Ramos (cell line): ENCODE measurements around the gene TUT1.
"Not testable (repeated sequence)": the region's sequence is repeated elsewhere in the genome, so short reads cannot be mapped to it uniquely, and the experiment has no call there.

Source experiments
- in situ Hi-C: fragments of 300-500 bp; cut with MboI; formaldehyde crosslinking; loops from one replicate; pipeline ENCODE4 v1.14.3; 2022; ENCODE audit warnings: low sequenced_read_pairs; ENCODE audit not compliant: unreplicated experiment

Gene TUT1

DNA sequence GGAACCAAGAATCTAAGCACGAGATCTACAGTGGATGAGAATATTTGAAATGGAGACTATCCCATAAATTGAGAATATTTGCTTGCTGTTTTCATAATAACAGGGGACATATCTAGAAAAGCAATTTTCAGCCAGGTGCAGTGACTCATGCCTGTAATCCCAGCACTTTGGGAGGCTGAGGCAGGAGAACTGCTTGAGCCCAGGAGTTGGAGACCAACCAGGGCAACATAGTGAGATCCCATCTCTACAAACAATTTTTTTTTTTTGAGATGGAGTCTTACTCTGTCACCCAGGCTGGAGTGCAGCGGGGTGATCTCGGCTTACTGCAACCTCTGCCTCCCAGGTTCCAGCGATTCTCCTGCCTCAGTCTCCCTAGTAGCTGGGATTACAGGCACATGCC lies 9.6 kb downstream of the TUT1 start:
- in situ Hi-C loops: not testable (repeated sequence)

GRCh38 chr11:62580959-62581715 lies 10.2 kb downstream of the TUT1 start:
- in situ Hi-C loops: no loop called here

- in situ Hi-C loops: no loop called here
Measured at GRCh38 chr11:62579252-62579651, 12.1 kb downstream of the TUT1 start.

DNA sequence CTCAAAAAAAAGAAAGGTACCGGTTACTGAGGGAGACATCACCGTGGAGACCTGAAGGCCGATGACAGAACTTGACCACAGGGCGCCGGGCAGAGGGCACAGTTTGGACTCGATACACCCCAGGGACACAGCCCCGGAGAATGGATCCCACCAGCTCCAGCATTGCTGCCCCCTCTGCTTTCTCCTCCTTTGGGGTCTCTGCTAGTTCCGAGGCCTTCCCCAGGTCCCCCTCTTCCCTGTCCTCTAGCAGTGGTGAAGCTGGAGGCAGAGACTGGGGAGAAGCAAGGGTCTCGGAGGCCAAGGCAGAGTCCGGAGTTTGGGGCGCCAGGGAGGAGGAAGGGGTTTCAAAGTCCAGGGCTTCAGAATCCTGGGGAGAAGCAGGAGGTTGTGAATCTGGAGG lies 12.8 kb downstream of the TUT1 start:
- in situ Hi-C loops: no loop called here

DNA sequence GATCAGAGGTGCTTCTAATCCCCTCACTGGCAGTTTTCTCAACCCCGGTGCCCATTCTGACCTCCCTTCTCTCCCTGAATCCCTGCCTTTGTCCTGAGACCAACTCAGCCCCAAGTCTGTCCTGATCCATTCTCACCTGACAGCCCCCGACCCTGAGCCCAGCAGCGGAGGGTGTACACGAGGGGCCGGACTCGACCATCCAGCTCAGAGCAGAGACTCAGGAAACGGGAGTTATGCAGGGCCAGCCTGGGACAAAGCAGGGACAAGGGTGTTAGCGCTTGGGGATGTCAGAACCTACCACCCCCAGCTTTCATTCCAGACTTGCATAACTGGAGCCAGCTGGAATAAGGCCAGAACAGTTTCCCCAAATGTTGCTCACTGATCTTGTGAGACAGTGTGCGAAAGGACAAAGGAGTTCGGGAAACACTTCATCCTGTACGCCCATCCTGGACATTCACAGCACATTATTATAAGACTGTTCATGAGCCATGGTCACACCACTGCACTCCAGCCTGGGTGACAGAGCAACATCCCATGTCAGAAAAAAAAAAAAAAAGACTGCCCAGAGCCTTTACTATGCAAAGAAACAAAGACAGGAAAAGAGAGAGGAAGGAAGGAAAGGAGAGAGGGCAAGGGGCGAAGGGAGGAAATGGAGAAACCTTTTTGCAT lies 14.1 kb downstream of the TUT1 start:
- in situ Hi-C loops: no loop called here

GRCh38 chr11:62575837-62576236 lies 15.5 kb downstream of the TUT1 start:
- in situ Hi-C loops: no loop called here

GRCh38 chr11:62575156-62575555 lies 16.2 kb downstream of the TUT1 start:
- in situ Hi-C loops: no loop called here

GRCh38 chr11:62574363-62575071 lies 16.8 kb downstream of the TUT1 start:
- in situ Hi-C loops: no loop called here

DNA sequence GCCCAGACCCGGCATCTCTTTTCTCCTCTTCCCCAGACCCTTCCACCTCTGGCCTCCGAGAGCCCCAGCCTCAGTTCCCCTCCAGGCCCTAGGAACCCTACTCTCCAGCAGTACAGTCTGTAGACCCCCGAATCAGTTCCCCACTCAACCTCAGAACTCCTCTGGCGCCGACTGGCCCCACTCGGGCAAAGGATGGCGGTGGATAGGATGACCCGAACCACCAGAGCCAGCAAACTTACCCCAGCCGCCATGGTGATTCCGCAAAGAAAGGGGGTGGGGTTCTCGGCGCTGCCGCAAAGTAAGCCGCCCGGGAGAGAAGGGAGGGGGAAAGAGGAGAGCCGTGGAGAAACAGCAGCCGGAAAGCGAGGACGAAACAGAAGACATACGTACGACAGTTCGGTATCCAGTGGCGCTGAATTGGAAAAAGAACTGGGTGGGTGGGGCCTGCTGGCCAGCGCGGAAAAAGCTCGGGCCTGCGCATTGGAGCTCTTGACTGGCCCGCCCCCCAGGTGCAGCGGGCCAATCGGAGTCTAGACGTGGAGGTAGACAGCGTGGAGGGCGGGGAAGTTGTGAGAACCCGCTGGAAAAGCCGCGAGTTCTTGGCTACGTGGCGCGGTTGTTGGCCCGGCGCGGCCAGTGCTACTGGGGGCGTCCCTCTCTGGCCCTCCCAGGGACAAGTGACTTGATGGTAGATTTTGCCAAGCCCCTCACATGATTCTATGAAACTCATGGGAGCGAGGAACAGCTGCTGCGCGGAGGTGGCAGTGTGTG lies 17.5 kb downstream of the TUT1 start, which contains the start of gene EEF1G:
Gene EEF1G (minus strand): TSS at position 300 of the 771 bp plus-strand sequence. CDS start 49 bp downstream, at position 251.
- in situ Hi-C loops: no loop called here

GRCh38 chr11:62573006-62573591 lies 18.2 kb downstream of the TUT1 start:
- in situ Hi-C loops: no loop called here

DNA sequence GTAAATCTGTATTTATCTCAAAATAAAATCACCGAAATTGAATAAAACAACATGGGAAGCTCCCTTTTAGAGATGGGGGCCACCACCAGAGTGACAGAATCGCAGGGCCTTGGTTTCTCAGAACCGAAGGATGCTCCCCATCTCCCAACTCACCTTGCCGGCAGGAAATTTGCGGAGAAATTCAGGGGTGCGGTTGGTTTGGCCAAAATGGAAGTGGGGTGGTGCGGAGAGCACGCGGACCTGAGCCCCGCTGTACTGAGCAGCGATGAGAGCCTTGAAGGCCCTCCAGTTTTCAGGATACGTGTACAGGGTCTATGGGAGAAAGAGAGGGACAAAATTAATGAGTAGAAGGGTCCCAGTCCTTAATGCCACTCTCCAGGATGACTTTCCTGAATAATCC lies 18.9 kb downstream of the TUT1 start:
- in situ Hi-C loops: no loop called here

DNA sequence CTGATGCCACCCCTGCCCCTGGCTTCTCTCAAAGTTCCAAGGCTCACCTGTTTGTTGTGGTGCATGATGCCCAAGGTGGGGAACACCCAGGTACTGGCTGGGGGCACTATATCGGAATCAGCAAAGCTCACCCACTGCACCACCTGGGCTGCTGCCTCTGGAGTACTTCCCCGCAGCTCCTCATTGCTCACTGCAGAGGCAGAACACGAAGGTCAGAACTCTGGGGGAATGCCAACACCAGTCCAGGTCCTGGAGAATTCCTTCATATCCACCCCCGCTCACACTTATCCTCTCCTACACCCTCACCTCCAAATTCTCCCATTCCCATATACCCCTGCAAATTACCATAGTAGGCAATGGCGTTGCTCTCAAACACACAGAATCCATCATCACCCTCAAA lies 19.8 kb downstream of the TUT1 start:
- in situ Hi-C loops: not testable (repeated sequence)

GRCh38 chr11:62570903-62571302 lies 20.4 kb downstream of the TUT1 start:
- in situ Hi-C loops: not testable (repeated sequence)

DNA sequence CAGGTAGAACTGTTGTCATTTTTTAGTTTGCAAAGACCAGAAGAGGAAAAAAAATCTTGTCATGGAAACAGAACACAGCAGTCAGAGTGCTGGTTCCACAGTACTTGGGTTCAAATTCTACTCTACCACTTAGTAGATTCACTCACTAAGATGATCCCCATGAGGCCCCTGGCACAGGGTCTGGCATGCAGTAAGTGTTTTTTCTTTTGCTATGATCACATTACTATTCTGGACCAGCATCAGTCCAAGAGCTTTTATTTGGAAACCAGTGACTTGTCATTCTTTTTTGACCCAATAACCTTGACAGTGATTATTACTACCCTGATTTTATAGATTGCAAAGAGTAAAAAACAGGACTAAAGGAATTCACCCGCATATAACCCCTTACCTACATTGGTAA lies 21.7 kb downstream of the TUT1 start:
- in situ Hi-C loops: no loop called here

GRCh38 chr11:62567018-62567633 lies 24.2 kb downstream of the TUT1 start:
- in situ Hi-C loops: no loop called here

GRCh38 chr11:62566247-62566646 lies 25.1 kb downstream of the TUT1 start:
- in situ Hi-C loops: no loop called here

GRCh38 chr11:62565100-62565802 lies 26.1 kb downstream of the TUT1 start:
- in situ Hi-C loops: no loop called here

- in situ Hi-C loops: not testable (repeated sequence)
Measured at GRCh38 chr11:62561677-62562230, 29.6 kb downstream of the TUT1 start.
